A549 (cell line): Measurements from ENCODE around the gene SORCS1. TPM values are rescaled to one million over a fixed set of nuclear protein-coding genes. Genes with fewer than 3 reads are reported as not detected.

ENCODE experiments used
- ATAC-seq, 2 experiments: fragments of 200-7000 bp in 1 of 2; fragments of >200 bp in 1 of 2; cut with Nextera tagmentation in 1 of 2; cut with Tn5 transposase in 1 of 2; 3 replicates each; pipeline versions ENCODE4 v1.8.0 to v1.9.1; 2018 to 2020; ENCODE audit warnings: mild to moderate bottlenecking in 1 of 2, moderate library complexity in 1 of 2
- CTCF ChIA-PET: fragments of 300-600 bp; sonication (Branson Sonifier 250); formaldehyde crosslinking; extraction: SDS; loops from one replicate; lab custom pipeline; 2021; ENCODE audit warnings: antibody characterized with exemption, inconsistent platforms; lab: Yijun Ruan, JAX
- POLR2A ChIA-PET: fragments of 350-600 bp; formaldehyde crosslinking; extraction: SDS; loops from one replicate; lab custom pipeline; 2021; ENCODE audit warnings: antibody characterized with exemption, inconsistent platforms; lab: Yijun Ruan, JAX
- DNase-seq, 2 experiments: peaks; one replicate each; pipeline versions ENCODE4 v3.0.0 to v3.0.0-alpha.2; 2011 to 2016; ENCODE audit warnings: low read depth in 1 of 2, low spot score in 1 of 2
- FAIRE-seq: peaks from 2 replicates; lab custom pipeline; 2011; peaks lifted over from hg19 to GRCh38; lab: Jason Lieb, UNC
- H3K27ac ChIP-seq, 2 experiments: fragments of >200 bp; sonication (Bioruptor Twin); formaldehyde crosslinking; 3 replicates each; pipeline ENCODE4 v1.5.1; 2016 to 2017
- H3K4me1 ChIP-seq: fragments of >200 bp; sonication (Bioruptor Twin); formaldehyde crosslinking; 3 replicates; pipeline ENCODE4 v1.6.1; 2016
- H3K4me2 ChIP-seq: fragments of >200 bp; sonication (Bioruptor Twin); formaldehyde crosslinking; 3 replicates; pipeline ENCODE4 v1.6.1; 2016
- H3K4me3 ChIP-seq: fragments of >200 bp; sonication (Bioruptor Twin); formaldehyde crosslinking; 3 replicates; pipeline ENCODE4 v1.5.1; 2016
- H3K9me3 ChIP-seq: fragments of >200 bp; sonication (Bioruptor Twin); formaldehyde crosslinking; 3 replicates; pipeline ENCODE4 v1.6.1; 2016
- BHLHE40 ChIP-seq: IDR thresholded peaks from 2 replicates; pipeline ENCODE4 v1.6.1; 2012; ENCODE audit warnings: low read depth, low read length, inconsistent platforms
- CBX8 ChIP-seq: fragments of 200-600 bp; sonication (generic); IDR thresholded peaks from 2 replicates; pipeline ENCODE4 v1.6.1; 2016
- CEBPB ChIP-seq, 2 experiments: fragments of >200 bp in 1 of 2; sonication (Bioruptor Twin) in 1 of 2; formaldehyde crosslinking in 1 of 2; IDR thresholded peaks; 2 replicates each; pipeline ENCODE4 v1.6.1; 2012 to 2016
- ESRRA ChIP-seq: fragments of 150-350 bp; IDR thresholded peaks from 2 replicates; pipeline ENCODE4 v1.6.1; 2014; ENCODE audit warnings: mild to moderate bottlenecking, low read length, borderline replicate concordance
- FOXS1 ChIP-seq: fragments of 250-450 bp; sonication (Bioruptor Pico); IDR thresholded peaks from 2 replicates; pipeline ENCODE4 v1.5.0; 2020; ENCODE audit warnings: mild to moderate bottlenecking, moderate library complexity
- HEYL ChIP-seq: fragments of 250-450 bp; sonication (Bioruptor Pico); IDR thresholded peaks from 2 replicates; pipeline ENCODE4 v1.8.0; 2021; ENCODE audit warnings: mild to moderate bottlenecking, moderate library complexity
- JUN ChIP-seq, 2 experiments: fragments of >200 bp; sonication (Bioruptor Twin); formaldehyde crosslinking; IDR thresholded peaks; 2 replicates in 1 of 2; 3 replicates in 1 of 2; pipeline ENCODE4 v1.6.1; 2016 to 2017
- KDM1A ChIP-seq: fragments of 200-600 bp; sonication (generic); IDR thresholded peaks from 2 replicates; pipeline ENCODE4 v1.6.1; 2016; ENCODE audit warnings: low read depth, mild to moderate bottlenecking
- KDM5A ChIP-seq: fragments of 200-600 bp; sonication (generic); IDR thresholded peaks from 2 replicates; pipeline ENCODE4 v1.6.1; 2016; ENCODE audit warnings: antibody characterized with exemption, mild to moderate bottlenecking
- MAFK ChIP-seq: fragments of 450-650 bp; IDR thresholded peaks from 2 replicates; pipeline ENCODE4 v1.6.1; 2014; ENCODE audit not compliant: partially characterized antibody
- NPAS2 ChIP-seq: fragments of 250-450 bp; sonication (Bioruptor Pico); IDR thresholded peaks from 2 replicates; pipeline ENCODE4 v1.8.0; 2022; ENCODE audit warnings: mild to moderate bottlenecking, moderate library complexity, borderline replicate concordance
- RARB ChIP-seq: fragments of 250-450 bp; sonication (Bioruptor Pico); IDR thresholded peaks from 2 replicates; pipeline ENCODE4 v1.8.0; 2021; ENCODE audit warnings: mild to moderate bottlenecking, moderate library complexity
- RFX5 ChIP-seq: fragments of 450-650 bp; IDR thresholded peaks from 2 replicates; pipeline ENCODE4 v1.7.1; 2014; ENCODE audit warnings: antibody characterized with exemption, mild to moderate bottlenecking, moderate library complexity
- RNF2 ChIP-seq: fragments of 200-600 bp; sonication (generic); IDR thresholded peaks from 2 replicates; pipeline ENCODE4 v1.6.1; 2016; ENCODE audit warnings: low read depth, mild to moderate bottlenecking, antibody characterized with exemption, moderate library complexity, borderline replicate concordance
- TP53 ChIP-seq: fragments of 250-450 bp; sonication (Bioruptor Pico); IDR thresholded peaks from 2 replicates; pipeline ENCODE4 v1.5.0; 2021; ENCODE audit warnings: mild to moderate bottlenecking, moderate library complexity
- ZFP36 ChIP-seq: fragments of 450-650 bp; IDR thresholded peaks from 2 replicates; pipeline ENCODE4 v1.6.1; 2014; ENCODE audit warnings: borderline replicate concordance; ENCODE audit not compliant: partially characterized antibody
- ZSCAN20 ChIP-seq: fragments of 250-450 bp; sonication (Bioruptor Pico); IDR thresholded peaks from 2 replicates; pipeline ENCODE4 v1.8.0; 2022; ENCODE audit warnings: mild to moderate bottlenecking, moderate library complexity
- WGBS: methylation state at CpG from one replicate; pipeline ENCODE4 v1.1.6; 2017; ENCODE audit errors: missing lambda C conversion rate; 5-methylcytosine and 5-hydroxymethylcytosine counted together
- polyA plus RNA-seq, 4 experiments: library from polyadenylated mRNA; depleted of rRNA in 3 of 4; stranded (reverse); fragments of >200 nt; fragmentation: RNase III in 1 of 4; extraction: RNeasy Plus Mini Kit Qiagen cat#74134 plus additional on column Dnase treatment in 1 of 4; gene quantifications; 2 replicates in 3 of 4; 3 replicates in 1 of 4; pipeline ENCODE4 v1.2.3, GENCODE V29; 2011 to 2017
- TF ChIP-seq, protein P1 (sequence below): fragments of 150-350 bp; IDR thresholded peaks from 2 replicates; pipeline ENCODE4 v1.6.1; 2014; ENCODE audit warnings: low read depth, mild to moderate bottlenecking, low read length
- TF ChIP-seq, protein P2 (sequence below): fragments of >200 bp; sonication (Bioruptor Twin); formaldehyde crosslinking; IDR thresholded peaks from 3 replicates; pipeline ENCODE4 v1.5.1; 2016

The SORCS1 gene
- polyA plus RNA-seq, 2 of the 4 experiments (the other 2 are of a cell fraction) = not detected

- Histone ChIP-seq H3K4me2 (no peak overlapping the region), H3K9me3 (no peaks in the 10 kb centered on the region), H3K4me3 (no peak overlapping the region), H3K4me1 (no peaks in the 10 kb centered on the region), H3K27ac (no peak overlapping the region)
- DNase-seq (no peak), ATAC-seq (no peak), FAIRE-seq (no peak)
- no peak for TF ChIP-seq ZFP36
- no peak for TF ChIP-seq NPAS2 (CRISPR knock-in tag)
- no peak for TF ChIP-seq CBX8
- TF ChIP-seq CEBPB (IDR thresholded peaks at IDR 0.05) = no peak
- TF ChIP-seq FOXS1 (CRISPR knock-in tag) = no peak
- CTCF ChIA-PET = no interaction called here
- POLR2A ChIA-PET = no interaction called here
- WGBS = 20% methylated on average over 4 of the region's 9 CpGs
These were observed 209.4 kb downstream of the SORCS1 start for GRCh38 chr10:106955133-106955532.

- 7% methylated on average over 1 of the region's 1 CpG for WGBS
- ChIA-PET POLR2A (no interaction called here), CTCF (no interaction called here)
- Histone ChIP-seq H3K9me3 (no peaks in the 10 kb centered on the region), H3K27ac (no peak overlapping the region), H3K4me2 (no peak overlapping the region), H3K4me3 (no peak overlapping the region), H3K4me1 (no peaks in the 10 kb centered on the region)
- DNase-seq (no peak), ATAC-seq (no peak), FAIRE-seq (no peak)
- no peak for TF ChIP-seq KDM5A
- no peak for TF ChIP-seq RFX5
- TF ChIP-seq BHLHE40 = no peak
- TF ChIP-seq KDM1A = no peak
These were observed 212.5 kb downstream of the SORCS1 start for GRCh38 chr10:106952033-106952432.

GRCh38 chr10:106949680-106950478, 214.6 kb downstream of the SORCS1 start:
- POLR2A ChIA-PET = no interaction called here
- H3K4me3 ChIP-seq = no peak overlapping the region
- no peak overlapping the region for H3K27ac ChIP-seq
- no peaks in the 10 kb centered on the region for H3K4me1 ChIP-seq
- FAIRE-seq (no peak), DNase-seq (no peak), ATAC-seq (no peak)
- no peaks in the 10 kb centered on the region for H3K9me3 ChIP-seq
- CTCF ChIA-PET = no interaction called here
- TF ChIP-seq MAFK (no peak), HEYL (CRISPR knock-in tag) (no peak), RARB (CRISPR knock-in tag) (no peak), RNF2 (no peak), TP53 (CRISPR knock-in tag) (no peak), ZSCAN20 (CRISPR knock-in tag) (no peak), NPAS2 (CRISPR knock-in tag) (no peak), ESRRA (no peak), JUN (IDR thresholded peaks at IDR 0.05) (no peak)
- TF ChIP-seq, protein P1, sequence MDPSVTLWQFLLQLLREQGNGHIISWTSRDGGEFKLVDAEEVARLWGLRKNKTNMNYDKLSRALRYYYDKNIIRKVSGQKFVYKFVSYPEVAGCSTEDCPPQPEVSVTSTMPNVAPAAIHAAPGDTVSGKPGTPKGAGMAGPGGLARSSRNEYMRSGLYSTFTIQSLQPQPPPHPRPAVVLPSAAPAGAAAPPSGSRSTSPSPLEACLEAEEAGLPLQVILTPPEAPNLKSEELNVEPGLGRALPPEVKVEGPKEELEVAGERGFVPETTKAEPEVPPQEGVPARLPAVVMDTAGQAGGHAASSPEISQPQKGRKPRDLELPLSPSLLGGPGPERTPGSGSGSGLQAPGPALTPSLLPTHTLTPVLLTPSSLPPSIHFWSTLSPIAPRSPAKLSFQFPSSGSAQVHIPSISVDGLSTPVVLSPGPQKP = no peak
- TF ChIP-seq, protein P2, sequence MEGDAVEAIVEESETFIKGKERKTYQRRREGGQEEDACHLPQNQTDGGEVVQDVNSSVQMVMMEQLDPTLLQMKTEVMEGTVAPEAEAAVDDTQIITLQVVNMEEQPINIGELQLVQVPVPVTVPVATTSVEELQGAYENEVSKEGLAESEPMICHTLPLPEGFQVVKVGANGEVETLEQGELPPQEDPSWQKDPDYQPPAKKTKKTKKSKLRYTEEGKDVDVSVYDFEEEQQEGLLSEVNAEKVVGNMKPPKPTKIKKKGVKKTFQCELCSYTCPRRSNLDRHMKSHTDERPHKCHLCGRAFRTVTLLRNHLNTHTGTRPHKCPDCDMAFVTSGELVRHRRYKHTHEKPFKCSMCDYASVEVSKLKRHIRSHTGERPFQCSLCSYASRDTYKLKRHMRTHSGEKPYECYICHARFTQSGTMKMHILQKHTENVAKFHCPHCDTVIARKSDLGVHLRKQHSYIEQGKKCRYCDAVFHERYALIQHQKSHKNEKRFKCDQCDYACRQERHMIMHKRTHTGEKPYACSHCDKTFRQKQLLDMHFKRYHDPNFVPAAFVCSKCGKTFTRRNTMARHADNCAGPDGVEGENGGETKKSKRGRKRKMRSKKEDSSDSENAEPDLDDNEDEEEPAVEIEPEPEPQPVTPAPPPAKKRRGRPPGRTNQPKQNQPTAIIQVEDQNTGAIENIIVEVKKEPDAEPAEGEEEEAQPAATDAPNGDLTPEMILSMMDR = no peak
- H3K4me2 ChIP-seq = no peak overlapping the region
- WGBS = 5% methylated on average over 5 of the region's 5 CpGs
